HepG2 (cell line): ENCODE results near the gene ABHD2. TPM values are rescaled to one million over a fixed set of nuclear protein-coding genes. Genes with fewer than 3 reads are reported as not detected.

Experiments
- ARNT2 ChIP-seq: sonication (generic); formaldehyde crosslinking; IDR thresholded peaks from 2 replicates; pipeline ENCODE4 v1.8.0; 2022; ENCODE audit warnings: mild to moderate bottlenecking, low read depth, missing genetic modification reagents, moderate library complexity
- ATF5 ChIP-seq: sonication (generic); formaldehyde crosslinking; IDR thresholded peaks from 2 replicates; pipeline ENCODE4 v1.4.0; 2020; ENCODE audit warnings: mild to moderate bottlenecking, low read depth, missing genetic modification reagents
- HNF4A ChIP-seq: sonication (generic); formaldehyde crosslinking; IDR thresholded peaks from 2 replicates; pipeline ENCODE4 v1.4.0; 2020; ENCODE audit warnings: missing genetic modification reagents
- KMT2A ChIP-seq: sonication (generic); formaldehyde crosslinking; IDR thresholded peaks from 2 replicates; pipeline ENCODE4 v1.4.0; 2020; ENCODE audit warnings: missing genetic modification reagents
- LCORL ChIP-seq, 2 experiments: fragments of 450-650 bp in 1 of 2; sonication (generic) in 1 of 2; formaldehyde crosslinking in 1 of 2; IDR thresholded peaks; 2 replicates each; pipeline versions ENCODE4 v1.5.0 to v1.6.1; 2017 to 2020; ENCODE audit warnings: antibody characterized with exemption in 1 of 2, missing genetic modification reagents in 1 of 2
- MBNL3 ChIP-seq: fragments of 250-450 bp; sonication (Bioruptor Pico); conservative IDR thresholded peaks from 2 replicates; pipeline ENCODE4 v1.8.0; 2022; ENCODE audit warnings: mild to moderate bottlenecking, inconsistent platforms
- MTA1 ChIP-seq: sonication (generic); formaldehyde crosslinking; IDR thresholded peaks from 2 replicates; pipeline ENCODE4 v1.4.0; 2020; ENCODE audit warnings: missing genetic modification reagents, mild to moderate bottlenecking, borderline replicate concordance
- NR1H2 ChIP-seq: sonication (generic); formaldehyde crosslinking; IDR thresholded peaks from 2 replicates; pipeline ENCODE4 v1.8.1; 2022; ENCODE audit warnings: low read depth, missing genetic modification reagents, borderline replicate concordance
- RBAK ChIP-seq: sonication (generic); formaldehyde crosslinking; IDR thresholded peaks from 2 replicates; pipeline ENCODE4 v1.5.1; 2020; ENCODE audit warnings: mild to moderate bottlenecking, missing genetic modification reagents
- SRF ChIP-seq: IDR thresholded peaks from 2 replicates; pipeline ENCODE4 v1.6.1; 2011; ENCODE audit warnings: mild to moderate bottlenecking, low read depth, low read length, moderate library complexity
- ZFP62 ChIP-seq: sonication (generic); formaldehyde crosslinking; IDR thresholded peaks from 2 replicates; pipeline ENCODE4 v1.4.0; 2020; ENCODE audit warnings: missing genetic modification reagents
- ZNF260 ChIP-seq: sonication (generic); formaldehyde crosslinking; IDR thresholded peaks from 2 replicates; pipeline ENCODE4 v1.4.0; 2020; ENCODE audit warnings: missing genetic modification reagents, low read depth, mild to moderate bottlenecking, borderline replicate concordance
- ZNF274 ChIP-seq: sonication (generic); formaldehyde crosslinking; IDR thresholded peaks from 2 replicates; pipeline ENCODE4 v1.5.1; 2020; ENCODE audit warnings: mild to moderate bottlenecking, missing genetic modification reagents
- ZNF331 ChIP-seq: sonication (generic); formaldehyde crosslinking; IDR thresholded peaks from 2 replicates; pipeline ENCODE4 v1.4.0; 2020; ENCODE audit warnings: missing genetic modification reagents
- ZNF652 ChIP-seq: IDR thresholded peaks from 2 replicates; pipeline ENCODE4 v1.6.1; 2016; ENCODE audit warnings: low read depth, borderline replicate concordance
- polyA plus RNA-seq, 8 experiments: library from polyadenylated mRNA; depleted of rRNA in 3 of 8; stranded (reverse) in 7 of 8; unstranded in 1 of 8; fragments of >200 nt; fragmentation: Illumina TruSeq in 4 of 8; extraction: Trizol in 4 of 8; gene quantifications; 2 replicates each; pipeline versions ENCODE4 v1.2.1 to v1.2.3, GENCODE V29; 2011 to 2016; ENCODE audit warnings: low read depth in 4 of 8, missing spikeins in 1 of 8, mixed read lengths in 1 of 8; ENCODE audit not compliant: insufficient read depth in 1 of 8
- total RNA-seq, 5 experiments: library from RNA; depleted of rRNA; stranded (reverse); fragments of >200 nt; fragmentation: Illumina TruSeq; extraction: Trizol; gene quantifications; 2 replicates each; pipeline ENCODE4 v1.2.3, GENCODE V29; 2016; ENCODE audit warnings: low read depth in 1 of 5
- TF ChIP-seq, protein P1 (sequence below): sonication (generic); formaldehyde crosslinking; IDR thresholded peaks from 2 replicates; pipeline ENCODE4 v1.5.0; 2020; ENCODE audit warnings: mild to moderate bottlenecking, missing genetic modification reagents, borderline replicate concordance
- TF ChIP-seq, protein P2 (sequence below): sonication (generic); formaldehyde crosslinking; IDR thresholded peaks from 2 replicates; pipeline ENCODE4 v1.5.0; 2020; ENCODE audit warnings: mild to moderate bottlenecking, missing genetic modification reagents
- TF ChIP-seq, protein P3 (sequence below): sonication (generic); formaldehyde crosslinking; IDR thresholded peaks from 2 replicates; pipeline ENCODE4 v1.4.0; 2020; ENCODE audit warnings: missing genetic modification reagents, borderline replicate concordance

ABHD2 gene
- total and polyA plus RNA-seq, 2 of the 13 experiments (the other 11 are each of a cell fraction or from before 2014, with no cell fraction given), result 14.8 to 22.4 TPM

- no peak for TF ChIP-seq MBNL3 (CRISPR knock-in tag)
- TF ChIP-seq, protein P1, sequence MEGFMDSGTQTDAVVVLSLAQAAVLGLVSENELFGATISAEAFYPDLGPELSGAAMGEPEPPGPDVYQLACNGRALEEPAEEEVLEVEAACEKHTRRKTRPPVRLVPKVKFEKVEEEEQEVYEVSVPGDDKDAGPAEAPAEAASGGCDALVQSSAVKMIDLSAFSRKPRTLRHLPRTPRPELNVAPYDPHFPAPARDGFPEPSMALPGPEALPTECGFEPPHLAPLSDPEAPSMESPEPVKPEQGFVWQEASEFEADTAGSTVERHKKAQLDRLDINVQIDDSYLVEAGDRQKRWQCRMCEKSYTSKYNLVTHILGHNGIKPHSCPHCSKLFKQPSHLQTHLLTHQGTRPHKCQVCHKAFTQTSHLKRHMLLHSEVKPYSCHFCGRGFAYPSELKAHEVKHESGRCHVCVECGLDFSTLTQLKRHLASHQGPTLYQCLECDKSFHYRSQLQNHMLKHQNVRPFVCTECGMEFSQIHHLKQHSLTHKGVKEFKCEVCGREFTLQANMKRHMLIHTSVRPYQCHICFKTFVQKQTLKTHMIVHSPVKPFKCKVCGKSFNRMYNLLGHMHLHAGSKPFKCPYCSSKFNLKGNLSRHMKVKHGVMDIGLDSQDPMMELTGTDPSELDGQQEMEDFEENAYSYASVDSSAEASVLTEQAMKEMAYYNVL, result no peak; the same call in 1 of the 2 replicates
- TF ChIP-seq, protein P2, sequence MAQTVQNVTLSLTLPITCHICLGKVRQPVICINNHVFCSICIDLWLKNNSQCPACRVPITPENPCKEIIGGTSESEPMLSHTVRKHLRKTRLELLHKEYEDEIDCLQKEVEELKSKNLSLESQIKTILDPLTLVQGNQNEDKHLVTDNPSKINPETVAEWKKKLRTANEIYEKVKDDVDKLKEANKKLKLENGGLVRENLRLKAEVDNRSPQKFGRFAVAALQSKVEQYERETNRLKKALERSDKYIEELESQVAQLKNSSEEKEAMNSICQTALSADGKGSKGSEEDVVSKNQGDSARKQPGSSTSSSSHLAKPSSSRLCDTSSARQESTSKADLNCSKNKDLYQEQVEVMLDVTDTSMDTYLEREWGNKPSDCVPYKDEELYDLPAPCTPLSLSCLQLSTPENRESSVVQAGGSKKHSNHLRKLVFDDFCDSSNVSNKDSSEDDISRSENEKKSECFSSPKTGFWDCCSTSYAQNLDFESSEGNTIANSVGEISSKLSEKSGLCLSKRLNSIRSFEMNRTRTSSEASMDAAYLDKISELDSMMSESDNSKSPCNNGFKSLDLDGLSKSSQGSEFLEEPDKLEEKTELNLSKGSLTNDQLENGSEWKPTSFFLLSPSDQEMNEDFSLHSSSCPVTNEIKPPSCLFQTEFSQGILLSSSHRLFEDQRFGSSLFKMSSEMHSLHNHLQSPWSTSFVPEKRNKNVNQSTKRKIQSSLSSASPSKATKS (CRISPR knock-in tag), result no peak
- TF ChIP-seq, protein P3, sequence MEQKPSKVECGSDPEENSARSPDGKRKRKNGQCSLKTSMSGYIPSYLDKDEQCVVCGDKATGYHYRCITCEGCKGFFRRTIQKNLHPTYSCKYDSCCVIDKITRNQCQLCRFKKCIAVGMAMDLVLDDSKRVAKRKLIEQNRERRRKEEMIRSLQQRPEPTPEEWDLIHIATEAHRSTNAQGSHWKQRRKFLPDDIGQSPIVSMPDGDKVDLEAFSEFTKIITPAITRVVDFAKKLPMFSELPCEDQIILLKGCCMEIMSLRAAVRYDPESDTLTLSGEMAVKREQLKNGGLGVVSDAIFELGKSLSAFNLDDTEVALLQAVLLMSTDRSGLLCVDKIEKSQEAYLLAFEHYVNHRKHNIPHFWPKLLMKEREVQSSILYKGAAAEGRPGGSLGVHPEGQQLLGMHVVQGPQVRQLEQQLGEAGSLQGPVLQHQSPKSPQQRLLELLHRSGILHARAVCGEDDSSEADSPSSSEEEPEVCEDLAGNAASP (CRISPR knock-in tag), result peak; percentile 99
- TF ChIP-seq ARNT2 (CRISPR knock-in tag), result no peak
- peak; percentile 66; the same call in 1 of the 2 replicates for TF ChIP-seq RBAK
- TF ChIP-seq ZNF260 (CRISPR knock-in tag), result no peak
- no peak for TF ChIP-seq ZFP62 (CRISPR knock-in tag)
- TF ChIP-seq ZNF652 (CRISPR knock-in tag), result no peak
- no peak for TF ChIP-seq LCORL (IDR thresholded peaks at IDR 0.05)
- peak; percentile 92 for TF ChIP-seq LCORL (CRISPR knock-in tag; IDR thresholded peaks at IDR 0.05)
- TF ChIP-seq MTA1, result peak; percentile 61; the same call in 1 of the 2 replicates
- peak; percentile 61; the same call in 1 of the 2 replicates for TF ChIP-seq ATF5
- TF ChIP-seq SRF, result 0 out of 2 replicates have a peak, but pooled peaks have one; percentile 31
- TF ChIP-seq KMT2A (CRISPR knock-in tag), result peak; percentile 79; the same call in 1 of the 2 replicates
- no peak for TF ChIP-seq NR1H2 (CRISPR knock-in tag)
- no peak for TF ChIP-seq ZNF274 (CRISPR knock-in tag)
- peak; percentile 98 for TF ChIP-seq HNF4A (CRISPR knock-in tag)
- peak; percentile 67; the same call in 1 of the 2 replicates for TF ChIP-seq ZNF331 (CRISPR knock-in tag)
Observed at GRCh38 chr15:89136818-89137772, 48.8 kb downstream of the ABHD2 start (continued).
